Measurements from ENCODE around the gene CFAP46. TPM values are rescaled to one million over a fixed set of nuclear protein-coding genes. Genes with fewer than 3 reads are reported as not detected.

The CFAP46 gene
- total and polyA plus RNA-seq, 9 donors, result 0.50 to 22.4 (median 1.6) TPM; not detected in 1

- TF ChIP-seq POLR2A (IDR thresholded peaks at IDR 0.05), result no peak
- TF ChIP-seq CTCF (IDR thresholded peaks at IDR 0.05), result no peak
- no peak for TF ChIP-seq EP300 (IDR thresholded peaks at IDR 0.05)
- H3K27ac ChIP-seq, result no peak overlapping the region
- intact Hi-C loops (cut with DNase I), result no loop called here
- no peak for DNase-seq
- WGBS, 3 donors, result 86 to 93% (median 92%) methylated on average over 8 of the region's 8 CpGs
- H3K9me3 ChIP-seq, result no peaks in the 10 kb centered on the region
- no peaks in the 10 kb centered on the region for H3K27me3 ChIP-seq
- H3K4me1 ChIP-seq (ENCODE audit: insufficient read depth), result no peaks in the 10 kb centered on the region
- H3K4me3 ChIP-seq, result no peak overlapping the region
- H3K36me3 ChIP-seq, result no peaks in the 10 kb centered on the region
Measured at GRCh38 chr10:132986576-132986975, 44.2 kb upstream of the CFAP46 start.

- no peak overlapping the region for H3K4me3 ChIP-seq
- no peak overlapping the region for H3K27ac ChIP-seq
- 84 to 89% (median 88%) methylated on average over 8 of the region's 8 CpGs for WGBS, 3 donors
- TF ChIP-seq POLR2A (IDR thresholded peaks at IDR 0.05) (no peak), EP300 (IDR thresholded peaks at IDR 0.05) (no peak), CTCF (IDR thresholded peaks at IDR 0.05) (no peak)
- no peaks in the 10 kb centered on the region for H3K4me1 ChIP-seq (ENCODE audit: insufficient read depth)
- H3K9me3 ChIP-seq, result no peaks in the 10 kb centered on the region
- H3K27me3 ChIP-seq, result no peaks in the 10 kb centered on the region
- no peak for DNase-seq
- intact Hi-C loops (cut with DNase I), result no loop called here
- no peaks in the 10 kb centered on the region for H3K36me3 ChIP-seq
Measured at GRCh38 chr10:132986076-132986475, 43.7 kb upstream of the CFAP46 start.

GRCh38 chr10:132985546-132985900 is 43.2 kb upstream of the CFAP46 start:
- intact Hi-C loops (cut with DNase I), result no loop called here
- no peak for DNase-seq
- 70 to 83% (median 80%) methylated on average over 4 to 6 of the region's 6 CpGs for WGBS, 3 donors

GRCh38 chr10:132984801-132985545 is 42.6 kb upstream of the CFAP46 start:
- Histone ChIP-seq H3K27me3 (no peaks in the 10 kb centered on the region), H3K27ac (no peak overlapping the region), H3K9me3 (no peaks in the 10 kb centered on the region), H3K36me3 (no peaks in the 10 kb centered on the region), H3K4me1 (ENCODE audit: insufficient read depth) (no peaks in the 10 kb centered on the region), H3K4me3 (no peak overlapping the region)
- no peak for TF ChIP-seq CTCF (IDR thresholded peaks at IDR 0.05)
- no peak for TF ChIP-seq EP300 (IDR thresholded peaks at IDR 0.05)
- no peak for DNase-seq
- intact Hi-C loops (cut with DNase I), result no loop called here
- WGBS, 3 donors, result 58 to 69% (median 67%) methylated on average over 25 to 26 of the region's 26 CpGs

More at GRCh38 chr10:132985546-132985900, 43.2 kb upstream of the CFAP46 start:
- Histone ChIP-seq H3K4me1 (ENCODE audit: insufficient read depth) (no peaks in the 10 kb centered on the region), H3K27me3 (no peaks in the 10 kb centered on the region), H3K4me3 (no peak overlapping the region), H3K27ac (no peak overlapping the region), H3K9me3 (no peaks in the 10 kb centered on the region), H3K36me3 (no peaks in the 10 kb centered on the region)
- TF ChIP-seq POLR2A (IDR thresholded peaks at IDR 0.05) (no peak), CTCF (IDR thresholded peaks at IDR 0.05) (no peak), EP300 (IDR thresholded peaks at IDR 0.05) (no peak)

Data from ovary (tissue), 9 donors.